GM19328 (cell line): ENCODE data around the gene CATSPER3.

Experiments used
- ATAC-seq: cut with Tn5 transposase; IDR thresholded peaks from one replicate; pipeline ENCODE4 v1.9.1; 2021; ENCODE audit warnings: mild to moderate bottlenecking, moderate library complexity; ENCODE audit not compliant: unreplicated experiment

CATSPER3 gene

DNA sequence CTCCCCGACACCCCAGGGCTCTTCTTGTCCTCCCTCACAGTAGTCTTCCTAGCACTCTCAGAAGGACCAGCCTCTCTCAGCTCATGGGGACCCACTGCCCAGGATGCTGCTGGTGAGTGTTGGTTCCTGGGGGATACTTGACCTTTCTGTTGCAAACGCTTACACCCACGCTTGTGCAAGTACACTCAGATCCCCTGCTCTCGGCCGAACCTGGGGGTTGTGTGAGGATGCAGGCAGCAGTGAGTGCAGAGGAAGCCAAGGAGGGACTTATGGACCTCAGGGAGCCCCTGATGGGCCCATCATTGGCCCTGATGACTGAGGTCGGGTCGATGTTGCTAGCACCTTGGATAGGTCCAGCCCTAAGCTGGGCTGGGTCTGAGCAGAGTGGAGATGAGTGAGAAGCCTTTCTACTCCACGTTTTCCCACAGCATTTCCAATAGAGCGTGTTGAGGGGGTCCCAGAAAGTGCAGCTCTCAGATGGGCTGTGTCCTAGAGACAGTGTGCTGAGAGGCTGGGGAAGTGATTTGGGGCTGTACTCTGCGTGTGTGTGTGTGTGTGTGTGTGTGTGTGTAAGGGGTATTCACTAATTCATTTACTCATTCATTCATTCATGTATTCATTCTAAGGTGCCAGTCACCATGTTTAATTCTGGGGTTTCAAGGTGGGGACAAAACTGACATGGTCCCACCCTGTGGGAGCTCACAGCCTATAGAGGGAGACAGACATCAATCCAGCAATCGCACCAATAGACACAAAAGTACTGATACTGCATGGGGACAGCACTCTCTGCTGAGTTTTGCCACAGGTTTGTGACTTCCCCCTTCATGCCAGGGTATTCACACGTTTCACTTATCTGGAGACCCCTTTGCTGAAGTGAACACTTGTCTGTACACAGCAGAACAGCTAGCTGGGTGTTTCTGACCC, 91.6 kb downstream of the CATSPER3 start:
- ATAC-seq: no peak

DNA sequence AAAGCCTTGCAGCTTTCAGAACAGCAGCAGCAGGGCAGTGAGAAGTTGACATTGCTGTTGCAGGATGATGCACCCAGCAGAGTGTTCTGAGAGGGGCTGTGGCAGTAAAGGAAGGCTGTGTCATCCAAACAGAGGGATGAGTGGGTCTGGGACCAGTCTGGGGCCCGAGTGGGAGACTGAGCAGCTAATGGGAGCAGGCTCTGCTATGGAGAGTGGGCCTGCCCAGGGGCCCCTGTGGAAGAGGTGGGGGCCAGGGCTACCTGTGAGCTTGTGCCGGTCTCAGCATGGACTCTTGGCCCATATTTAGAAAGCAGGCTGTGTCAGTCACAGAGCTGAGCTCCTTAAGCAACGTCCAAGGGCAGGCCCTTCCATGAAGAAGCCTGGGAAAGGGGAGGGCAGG, 92.3 kb downstream of the CATSPER3 start:
- ATAC-seq: no peak

DNA sequence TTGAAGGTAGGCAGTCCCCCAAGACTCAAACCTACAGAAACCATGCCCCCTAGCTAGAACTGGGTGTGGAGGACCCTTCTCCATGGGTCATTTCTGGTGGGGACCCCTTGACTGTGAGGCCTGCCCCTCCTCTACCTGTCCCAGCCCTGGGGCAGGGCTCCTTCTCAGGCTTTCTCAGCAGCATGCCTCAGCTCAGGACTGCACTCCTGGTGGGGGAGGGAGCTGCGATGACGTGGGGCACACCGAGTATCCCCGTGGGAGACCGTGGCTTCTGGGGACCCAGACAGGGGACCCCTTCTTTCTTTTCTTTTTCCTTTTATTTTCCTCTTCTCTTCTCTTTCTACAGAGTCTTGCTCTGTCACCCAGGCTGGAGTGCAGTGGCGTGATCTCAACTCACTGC, 93.3 kb downstream of the CATSPER3 start:
- ATAC-seq: no peak
